H54 (cell line): ENCODE data around the gene CHST9.
"Not testable (repeated sequence)": the region's sequence is repeated elsewhere in the genome, so short reads cannot be mapped to it uniquely, and the experiment has no call there.

Source experiments
- DNase-seq: peaks from one replicate; pipeline ENCODE4 v3.0.0; 2011; ENCODE audit warnings: low spot score, mixed read lengths; ENCODE audit not compliant: insufficient read length
- FAIRE-seq: peaks from 3 replicates; lab custom pipeline; 2011; peaks lifted over from hg19 to GRCh38; lab: Jason Lieb, UNC
- POLR2A ChIP-seq: IDR thresholded peaks from 2 replicates; pipeline ENCODE4 v1.6.1; 2011; ENCODE audit warnings: low read depth, mild to moderate bottlenecking, low read length

Gene CHST9

GRCh38 chr18:26940744-26941398 is 244.2 kb downstream of the CHST9 start:
- FAIRE-seq: no peak
- no peak for TF ChIP-seq POLR2A
- DNase-seq: no peak

- FAIRE-seq: no peak
- TF ChIP-seq POLR2A: no peak
Observed at GRCh38 chr18:26931659-26932058, 253.4 kb downstream of the CHST9 start.

GRCh38 chr18:26930630-26931029 is 254.5 kb downstream of the CHST9 start:
- DNase-seq: no peak
- no peak for TF ChIP-seq POLR2A
- no peak for FAIRE-seq

More at GRCh38 chr18:26931659-26932058, 253.4 kb downstream of the CHST9 start:
- no peak for DNase-seq

GRCh38 chr18:26928670-26929313 is 256.3 kb downstream of the CHST9 start:
- no peak for FAIRE-seq
- TF ChIP-seq POLR2A: no peak
- DNase-seq: no peak

GRCh38 chr18:26927822-26928221 is 257.3 kb downstream of the CHST9 start:
- DNase-seq, FAIRE-seq: not testable (repeated sequence)

GRCh38 chr18:26926066-26926675 is 258.9 kb downstream of the CHST9 start:
- FAIRE-seq (no peak), DNase-seq (no peak)
- TF ChIP-seq POLR2A: no peak

GRCh38 chr18:26925313-26925712 is 259.8 kb downstream of the CHST9 start:
- FAIRE-seq: no peak
- no peak for DNase-seq
- TF ChIP-seq POLR2A: no peak

GRCh38 chr18:26922313-26922712 is 262.8 kb downstream of the CHST9 start:
- TF ChIP-seq POLR2A: no peak
- no peak for FAIRE-seq
- DNase-seq: no peak

GRCh38 chr18:26920644-26921043 is 264.5 kb downstream of the CHST9 start:
- no peak for TF ChIP-seq POLR2A
- DNase-seq: no peak
- no peak for FAIRE-seq

GRCh38 chr18:26919627-26920026 is 265.5 kb downstream of the CHST9 start:
- no peak for TF ChIP-seq POLR2A
- DNase-seq (no peak), FAIRE-seq (no peak)

GRCh38 chr18:26919201-26919600 is 265.9 kb downstream of the CHST9 start:
- DNase-seq (no peak), FAIRE-seq (no peak)
- TF ChIP-seq POLR2A: no peak

- FAIRE-seq: no peak
- TF ChIP-seq POLR2A: no peak
- DNase-seq: no peak
Observed at GRCh38 chr18:26911840-26912239, 273.3 kb downstream of the CHST9 start.

GRCh38 chr18:26909599-26910290 is 275.4 kb downstream of the CHST9 start:
- DNase-seq: no peak
- TF ChIP-seq POLR2A: no peak
- FAIRE-seq: no peak

- DNase-seq (no peak), FAIRE-seq (no peak)
- TF ChIP-seq POLR2A: no peak
Observed at GRCh38 chr18:26908906-26909305, 276.2 kb downstream of the CHST9 start.
